Vagina (tissue), 2 donors: Measurements from ENCODE around the gene CEMIP. TPM values are rescaled to one million over a fixed set of nuclear protein-coding genes. Genes with fewer than 3 reads are reported as not detected.
A peak's percentile ranks its signal among the peaks of the same experiment; 100 is the strongest.

Experiments
- DNase-seq, 2 donors: peaks; one replicate each; pipeline ENCODE4 v3.0.0-alpha.2; 2017; ENCODE audit errors: extremely low spot score in 2 of 2
- H3K27ac ChIP-seq: fragments of 200-600 bp; sonication (generic); one replicate; pipeline ENCODE4 v1.5.1; 2019
- H3K27me3 ChIP-seq: fragments of 200-600 bp; sonication (generic); one replicate; pipeline ENCODE4 v1.5.1; 2019
- H3K36me3 ChIP-seq, 2 donors: fragments of 200-600 bp; sonication (generic); one replicate each; pipeline ENCODE4 v1.5.1; 2017 to 2019
- H3K4me1 ChIP-seq: fragments of 200-600 bp; sonication (generic); one replicate; pipeline ENCODE4 v1.5.1; 2019
- H3K4me3 ChIP-seq, 2 donors: fragments of 200-600 bp; sonication (generic); 1 replicate in 1 of 2; 2 replicates in 1 of 2; pipeline ENCODE4 v1.5.1; 2016 to 2019
- H3K9me3 ChIP-seq: fragments of 200-600 bp; sonication (generic); one replicate; pipeline ENCODE4 v1.5.1; 2019
- CTCF ChIP-seq, 3 experiments: fragments of 450-650 bp in 2 of 3; fragments of 200-600 bp in 1 of 3; sonication (generic) in 1 of 3; IDR thresholded peaks; one replicate each; pipeline ENCODE4 v1.5.1; 2017 to 2019; ENCODE audit warnings: antibody characterized with exemption in 3 of 3, mild to moderate bottlenecking in 2 of 3, moderate library complexity in 2 of 3
- POLR2A ChIP-seq, 2 donors: fragments of 450-650 bp; IDR thresholded peaks; one replicate each; pipeline ENCODE4 v1.6.1; 2017; ENCODE audit warnings: antibody characterized with exemption in 2 of 2, mild to moderate bottlenecking in 2 of 2, moderate library complexity in 2 of 2
- POLR2AphosphoS5 ChIP-seq, 2 donors: sonication (generic); formaldehyde crosslinking; IDR thresholded peaks; one replicate each; pipeline ENCODE4 v1.9.0; 2017; ENCODE audit warnings: antibody characterized with exemption in 2 of 2, mild to moderate bottlenecking in 2 of 2, low read depth in 1 of 2; ENCODE audit not compliant: insufficient read depth in 1 of 2
- intact Hi-C: fragments of 100-400 bp; cut with DNase I; formaldehyde crosslinking; loops from one replicate; pipeline ENCODE4 v1.15.1; 2023
- total RNA-seq: library from RNA; depleted of rRNA; stranded (reverse); fragments of >200 nt; gene quantifications from one replicate; pipeline ENCODE4 v1.2.3, GENCODE V29; 2016

CEMIP gene
- total RNA-seq, 1 donor from 2014 or later: 0.74 TPM

GRCh38 chr15:80934761-80935221, 155.6 kb downstream of the CEMIP start:
- no peaks in the 10 kb centered on the region for H3K36me3 ChIP-seq
- DNase-seq: no peak
- H3K4me1 ChIP-seq: peaks cover 5% of the 10 kb centered on the region
- intact Hi-C loops: no loop called here
- no peak overlapping the region for H3K4me3 ChIP-seq
- H3K27ac ChIP-seq: no peak overlapping the region
- H3K9me3 ChIP-seq: no peaks in the 10 kb centered on the region
- TF ChIP-seq CTCF (IDR thresholded peaks at IDR 0.05) (no peak), POLR2AphosphoS5 (IDR thresholded peaks at IDR 0.05; ENCODE audit: insufficient read depth in 1 of 2, low read depth in 1 of 2) (no peak), POLR2A (IDR thresholded peaks at IDR 0.05) (no peak)
- no peaks in the 10 kb centered on the region for H3K27me3 ChIP-seq

GRCh38 chr15:80936288-80937078, 157.3 kb downstream of the CEMIP start:
- TF ChIP-seq POLR2AphosphoS5 (IDR thresholded peaks at IDR 0.05; ENCODE audit: insufficient read depth in 1 of 2, low read depth in 1 of 2) (peak in 1 of 2 donors; percentile 68), POLR2A (IDR thresholded peaks at IDR 0.05) (no peak), CTCF (IDR thresholded peaks at IDR 0.05) (no peak)
- no peak for DNase-seq
- Histone ChIP-seq H3K9me3 (no peaks in the 10 kb centered on the region), H3K27me3 (no peaks in the 10 kb centered on the region), H3K4me1 (peaks cover 5% of the 10 kb centered on the region), H3K27ac (peak overlapping the region; percentile 15), H3K4me3 (no peak overlapping the region), H3K36me3 (peaks cover 0 to 8% of the 10 kb centered on the region in 2 donors)
- intact Hi-C loops: no loop called here

GRCh38 chr15:80937718-80938117, 158.5 kb downstream of the CEMIP start:
- peaks cover 5% of the 10 kb centered on the region for H3K4me1 ChIP-seq

DNA sequence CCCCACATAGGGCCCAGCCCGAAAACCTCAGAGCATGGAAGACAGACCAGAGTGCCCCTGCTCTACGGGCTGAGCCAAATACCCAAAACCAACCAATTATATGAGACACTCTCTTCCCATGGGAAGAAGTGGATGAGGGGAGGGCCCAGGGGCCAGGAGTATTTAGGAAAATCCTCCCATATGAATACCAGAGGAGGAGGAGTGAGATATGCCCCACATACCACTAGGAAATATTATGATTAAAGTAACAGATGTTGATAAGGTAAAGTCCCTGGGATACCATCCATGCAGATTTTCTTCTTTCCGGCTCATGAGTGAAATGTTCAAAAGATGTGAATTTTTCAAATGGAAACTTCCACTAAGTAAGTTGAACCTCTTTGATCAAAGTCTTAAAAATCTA, 160.0 kb downstream of the CEMIP start:
- Histone ChIP-seq H3K27ac (no peak overlapping the region), H3K9me3 (no peaks in the 10 kb centered on the region), H3K4me3 (no peak overlapping the region), H3K36me3 (peaks cover 0 to 8% of the 10 kb centered on the region in 2 donors), H3K27me3 (no peaks in the 10 kb centered on the region), H3K4me1 (no peaks in the 10 kb centered on the region)
- TF ChIP-seq POLR2AphosphoS5 (IDR thresholded peaks at IDR 0.05; ENCODE audit: insufficient read depth in 1 of 2, low read depth in 1 of 2): no peak
- TF ChIP-seq POLR2A (IDR thresholded peaks at IDR 0.05): no peak
- no peak for TF ChIP-seq CTCF (IDR thresholded peaks at IDR 0.05)
- no peak for DNase-seq
- intact Hi-C loops: no loop called here

More at GRCh38 chr15:80937718-80938117, 158.5 kb downstream of the CEMIP start:
- intact Hi-C loops: no loop called here
- Histone ChIP-seq H3K27ac (no peak overlapping the region), H3K27me3 (no peaks in the 10 kb centered on the region), H3K9me3 (no peaks in the 10 kb centered on the region), H3K36me3 (peaks cover 0 to 8% of the 10 kb centered on the region in 2 donors), H3K4me3 (no peak overlapping the region)
- no peak for DNase-seq
- TF ChIP-seq CTCF (IDR thresholded peaks at IDR 0.05): no peak
- TF ChIP-seq POLR2A (IDR thresholded peaks at IDR 0.05): no peak
- TF ChIP-seq POLR2AphosphoS5 (IDR thresholded peaks at IDR 0.05; ENCODE audit: insufficient read depth in 1 of 2, low read depth in 1 of 2): no peak

- H3K27me3 ChIP-seq: no peaks in the 10 kb centered on the region
- H3K9me3 ChIP-seq: no peaks in the 10 kb centered on the region
- TF ChIP-seq CTCF (IDR thresholded peaks at IDR 0.05) (no peak), POLR2A (IDR thresholded peaks at IDR 0.05) (no peak), POLR2AphosphoS5 (IDR thresholded peaks at IDR 0.05; ENCODE audit: insufficient read depth in 1 of 2, low read depth in 1 of 2) (no peak)
- H3K4me1 ChIP-seq: no peaks in the 10 kb centered on the region
- peaks cover 0 to 8% of the 10 kb centered on the region in 2 donors for H3K36me3 ChIP-seq
- H3K27ac ChIP-seq: no peak overlapping the region
- no peak overlapping the region for H3K4me3 ChIP-seq
- intact Hi-C loops: no loop called here
- DNase-seq: no peak
These were observed 161.2 kb downstream of the CEMIP start for GRCh38 chr15:80940331-80940730.
